GM18498 (cell line): ENCODE measurements around the gene ARHGEF1.
"Not testable (repeated sequence)": the region's sequence is repeated elsewhere in the genome, so short reads cannot be mapped to it uniquely, and the experiment has no call there.

Experiments used
- ATAC-seq: cut with Tn5 transposase; IDR thresholded peaks from one replicate; pipeline ENCODE4 v1.9.1; 2021; ENCODE audit warnings: mild to moderate bottlenecking, moderate library complexity; ENCODE audit not compliant: unreplicated experiment

The ARHGEF1 gene

DNA sequence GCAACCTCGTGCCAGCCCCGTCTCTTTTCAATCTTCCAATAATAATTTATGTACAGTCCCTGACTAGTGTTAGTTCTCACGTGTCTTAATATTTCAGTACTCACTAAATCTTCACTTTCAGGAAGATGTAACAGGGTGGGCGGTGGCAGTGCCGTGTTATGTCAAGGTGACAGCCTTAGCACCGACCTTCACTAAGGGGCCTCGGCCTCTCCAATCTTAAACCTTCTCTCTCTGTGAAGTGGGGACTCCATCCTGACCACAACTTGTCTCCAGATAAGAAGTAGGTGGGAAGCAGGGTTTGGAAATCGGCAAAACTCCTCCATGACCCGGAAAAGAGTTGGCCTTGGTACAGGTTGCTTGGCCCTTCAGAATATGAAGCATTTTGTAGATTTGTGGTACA, 21.1 kb upstream of the ARHGEF1 start:
- no peak for ATAC-seq

DNA sequence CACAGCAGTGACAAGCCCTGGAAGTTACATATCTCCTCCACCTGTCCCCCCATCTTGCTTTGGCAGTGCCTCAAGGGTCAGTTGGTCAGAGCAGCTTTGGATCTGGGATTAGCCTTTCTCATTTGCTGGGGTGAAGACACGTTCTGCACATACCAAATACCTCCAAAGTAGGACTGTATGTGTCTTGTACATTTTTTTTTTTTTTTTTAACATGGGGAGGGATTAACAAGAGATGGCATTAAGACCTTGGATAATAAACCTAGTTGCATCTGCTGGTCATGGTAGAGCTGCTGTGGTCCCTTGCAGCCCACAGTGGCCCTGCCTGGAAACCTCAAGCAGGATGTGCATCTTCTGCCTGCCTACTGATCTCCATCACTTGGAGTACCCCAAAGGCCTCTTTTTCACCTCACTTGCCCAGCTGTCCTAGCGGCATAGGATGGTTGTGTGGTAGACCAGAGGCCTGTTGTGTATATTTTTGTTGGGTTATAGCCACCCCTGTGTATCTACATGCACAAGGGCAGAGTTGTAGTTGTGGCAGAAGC, 20.5 kb upstream of the ARHGEF1 start:
- ATAC-seq: no peak

DNA sequence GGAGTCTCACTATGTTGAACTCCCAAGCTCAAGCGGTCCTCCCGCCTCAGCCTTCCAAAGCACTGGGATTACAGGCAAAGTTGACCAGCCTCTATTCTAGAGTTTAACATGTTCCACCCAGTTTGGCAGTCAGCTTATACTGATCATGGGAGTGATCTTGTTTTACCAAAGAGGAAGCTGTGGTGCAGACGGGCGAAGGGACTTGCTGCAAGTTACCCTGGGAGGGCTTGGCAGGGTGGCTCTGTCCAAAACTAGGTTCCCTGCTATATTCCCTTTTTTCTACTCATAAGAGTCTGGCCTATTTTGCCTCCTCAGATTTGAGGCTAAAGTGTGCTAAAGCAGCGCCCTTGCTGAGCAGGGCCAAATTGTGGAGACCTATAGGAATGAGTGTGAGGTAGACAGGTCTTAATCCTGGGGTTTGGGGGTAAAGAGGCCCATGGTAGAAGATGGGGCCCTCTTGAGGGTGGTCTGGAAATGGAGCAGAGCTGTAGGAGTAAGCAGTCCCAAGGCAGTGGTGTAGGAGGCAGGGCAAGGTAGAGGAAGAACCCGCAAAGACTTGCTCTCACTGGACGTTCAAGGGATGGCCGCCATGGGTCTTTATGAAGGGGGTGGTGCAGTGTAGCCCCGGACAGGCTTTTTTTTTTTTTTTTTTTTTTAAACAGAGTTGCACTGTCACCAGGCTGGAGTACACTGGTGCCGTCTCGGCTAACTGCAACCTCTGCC, 19.6 kb upstream of the ARHGEF1 start:
- no peak for ATAC-seq

DNA sequence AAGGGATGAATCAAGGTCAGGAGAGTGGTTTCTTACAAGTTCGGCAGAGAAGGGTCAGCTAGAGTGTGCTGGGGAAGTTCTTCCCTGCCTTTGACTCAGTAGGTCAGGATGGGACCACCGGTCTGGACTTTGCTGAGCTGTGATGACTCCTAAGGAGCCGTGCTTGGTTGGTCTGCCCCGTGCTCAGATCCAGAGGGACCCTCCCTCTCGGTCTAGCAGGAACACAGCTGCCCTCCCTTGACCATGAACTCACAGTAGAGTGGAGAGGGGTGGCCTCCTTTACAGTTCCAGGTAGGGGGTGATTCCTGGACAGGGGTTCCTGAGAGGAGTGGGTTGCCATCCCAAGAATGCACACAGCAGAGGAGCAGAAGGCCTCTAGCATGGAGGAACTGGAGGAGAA, 18.6 kb upstream of the ARHGEF1 start:
- ATAC-seq: no peak

DNA sequence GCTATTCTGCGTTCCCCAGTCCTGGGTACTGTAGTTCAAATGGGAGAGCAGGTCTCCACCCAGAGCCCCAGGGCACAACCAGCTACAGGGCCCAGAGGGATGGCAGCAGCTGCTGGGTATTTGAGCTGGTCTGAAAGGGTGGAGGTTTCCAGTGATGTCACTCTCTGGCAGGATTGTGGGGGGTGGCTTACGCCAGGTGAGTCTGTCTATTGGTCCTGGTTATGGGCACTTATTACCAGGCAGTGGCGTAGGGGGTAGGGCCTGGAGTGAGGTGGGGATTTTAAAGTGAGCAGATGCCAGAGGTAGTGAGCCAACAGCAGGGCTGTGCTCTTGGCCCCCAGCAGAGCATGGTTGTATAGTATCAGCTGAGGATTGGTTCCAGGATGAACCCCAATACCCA, 16.7 kb upstream of the ARHGEF1 start:
- no peak for ATAC-seq

DNA sequence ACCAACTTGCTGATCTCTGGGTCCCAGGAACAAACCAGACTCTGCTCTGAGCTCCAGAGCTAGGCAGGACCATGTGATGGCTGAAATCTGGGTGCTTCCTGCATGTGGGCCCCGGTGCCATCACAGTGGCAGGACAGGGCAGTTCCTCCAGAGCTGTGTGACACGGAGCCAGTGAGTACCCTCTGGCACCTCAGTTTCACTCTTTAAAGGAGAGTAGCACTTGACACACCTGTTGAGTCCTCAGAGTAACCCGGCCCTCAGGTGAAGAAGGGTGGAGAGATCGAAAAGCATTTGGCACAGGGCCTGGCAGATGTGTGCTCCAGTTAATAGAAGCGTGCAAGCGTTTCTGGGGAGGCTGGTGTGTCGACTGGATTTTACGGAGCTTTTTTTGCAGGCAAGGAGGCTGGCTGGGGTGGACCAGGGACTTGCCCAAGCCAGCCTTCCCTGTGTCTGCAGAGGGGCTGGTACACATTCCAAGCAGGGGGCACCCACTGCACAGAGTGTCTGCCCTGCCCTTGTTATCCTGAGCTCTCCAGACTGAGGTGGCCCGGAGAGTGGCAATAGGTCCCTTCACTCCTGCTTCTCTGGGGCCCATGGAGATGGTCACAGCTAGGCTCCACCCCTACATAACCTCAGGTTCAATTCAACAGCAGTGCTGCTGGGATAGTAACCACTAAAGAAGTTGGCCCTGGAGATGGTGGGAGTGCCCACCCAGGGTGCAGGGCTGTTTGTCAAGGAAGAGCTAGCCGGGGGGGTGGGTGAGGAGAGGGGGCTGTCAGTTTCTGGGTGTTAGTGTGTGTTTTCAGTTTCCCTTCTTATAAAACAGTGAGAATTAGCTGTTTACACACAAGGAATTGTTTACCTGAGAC, 14.6 kb upstream of the ARHGEF1 start:
- no peak for ATAC-seq

GRCh38 chr19:41868989-41869300, 14.0 kb upstream of the ARHGEF1 start:
- no peak for ATAC-seq

DNA sequence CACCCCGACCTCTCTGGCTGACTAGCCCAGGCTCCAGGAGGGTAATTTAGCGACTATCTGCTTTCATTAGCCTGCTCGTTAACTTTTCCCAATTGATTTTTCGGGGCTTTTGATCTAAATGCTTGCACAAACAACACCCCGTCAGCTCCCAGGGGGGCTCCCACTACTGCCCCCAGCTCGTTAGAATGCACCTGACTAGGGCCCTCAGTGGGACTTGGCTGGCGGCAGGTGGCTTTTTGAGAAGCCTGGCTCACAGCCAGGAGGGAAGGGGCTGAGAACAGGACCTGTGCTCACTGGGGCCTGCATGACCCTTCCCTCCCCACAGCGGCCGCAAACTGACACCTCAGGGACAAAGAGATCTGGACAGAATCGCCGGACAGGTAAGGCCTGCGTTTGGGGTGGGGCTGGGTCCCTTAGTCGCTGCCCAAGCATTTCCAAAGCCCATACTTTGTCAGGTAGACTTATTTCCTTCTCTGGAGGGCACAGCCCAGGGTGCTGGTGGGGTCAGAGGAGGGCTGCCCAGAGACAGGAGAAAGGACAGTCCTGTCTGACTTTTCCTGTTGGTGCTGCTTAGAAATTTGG, 13.5 kb upstream of the ARHGEF1 start:
- no peak for ATAC-seq

GRCh38 chr19:41870401-41870873, 12.5 kb upstream of the ARHGEF1 start:
- ATAC-seq: no peak

DNA sequence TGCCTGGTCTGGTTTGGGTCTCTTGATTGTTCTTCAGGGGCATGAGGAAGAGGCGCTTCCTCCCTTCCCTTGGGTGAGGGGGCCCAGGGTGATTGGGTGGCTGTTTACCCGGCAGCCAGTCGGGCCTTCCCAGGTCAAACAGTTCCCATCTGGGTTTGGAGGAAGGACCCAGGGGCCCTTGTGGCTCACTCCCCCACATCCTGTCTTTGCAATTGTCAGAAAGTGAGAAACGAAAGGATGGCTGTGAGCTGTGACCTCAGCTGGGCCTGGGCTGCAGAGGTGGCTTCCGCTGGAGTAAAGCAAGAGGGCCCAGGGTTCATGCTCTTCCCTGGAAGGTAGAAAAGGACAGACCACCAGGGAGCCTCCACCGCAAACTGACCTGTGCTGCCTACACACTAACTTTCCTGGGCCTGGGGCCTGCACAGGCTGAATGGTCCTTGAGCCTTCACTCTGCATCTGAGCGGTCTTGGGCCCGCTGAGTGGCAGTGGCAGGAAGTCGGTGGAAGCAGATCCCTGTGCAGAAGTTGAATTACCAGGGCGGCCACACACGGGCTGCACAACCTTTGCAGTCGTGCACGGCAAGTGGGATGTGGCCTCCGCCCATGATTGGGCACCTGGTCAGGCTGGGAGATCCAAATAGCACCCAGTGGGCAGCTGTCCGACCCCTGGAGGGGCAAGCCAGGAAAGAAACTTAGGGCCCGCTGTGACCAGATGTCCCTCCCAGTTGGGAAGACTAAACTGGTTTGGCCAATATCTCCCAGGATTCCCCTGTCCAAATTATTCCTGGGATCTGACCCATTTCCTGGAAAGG, 11.2 kb upstream of the ARHGEF1 start:
- ATAC-seq: peak; percentile 59

GRCh38 chr19:41872384-41872774, 10.6 kb upstream of the ARHGEF1 start:
- no peak for ATAC-seq

- no peak for ATAC-seq
These were observed 10.0 kb upstream of the ARHGEF1 start for GRCh38 chr19:41872775-41873647.

DNA sequence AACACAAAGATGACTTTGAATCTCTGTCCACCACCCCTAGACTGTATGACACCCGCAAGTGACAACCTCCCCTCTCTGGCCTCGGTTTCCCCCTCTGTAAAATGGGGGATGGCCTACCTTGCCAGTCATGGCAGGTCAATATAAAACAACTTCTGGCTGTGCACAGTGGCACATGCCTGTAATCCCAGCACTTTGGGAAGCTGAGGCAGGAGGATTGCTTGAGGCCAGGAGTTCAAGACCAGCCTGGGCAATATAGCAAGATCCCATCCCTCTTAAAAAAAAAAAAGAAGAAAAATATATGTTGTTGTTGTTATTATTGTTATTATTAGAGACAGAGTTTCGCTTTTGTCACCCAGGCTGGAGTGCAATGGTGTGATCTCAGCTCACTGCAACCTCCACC, 7.0 kb upstream of the ARHGEF1 start:
- ATAC-seq: not testable (repeated sequence)

- peak; percentile 68 for ATAC-seq
These were observed 5.8 kb upstream of the ARHGEF1 start, which contains the start of gene CD79A for GRCh38 chr19:41876847-41877832. Gene CD79A (plus strand): TSS chr19:41877279. CDS start chr19:41877305, 26 bp downstream.

DNA sequence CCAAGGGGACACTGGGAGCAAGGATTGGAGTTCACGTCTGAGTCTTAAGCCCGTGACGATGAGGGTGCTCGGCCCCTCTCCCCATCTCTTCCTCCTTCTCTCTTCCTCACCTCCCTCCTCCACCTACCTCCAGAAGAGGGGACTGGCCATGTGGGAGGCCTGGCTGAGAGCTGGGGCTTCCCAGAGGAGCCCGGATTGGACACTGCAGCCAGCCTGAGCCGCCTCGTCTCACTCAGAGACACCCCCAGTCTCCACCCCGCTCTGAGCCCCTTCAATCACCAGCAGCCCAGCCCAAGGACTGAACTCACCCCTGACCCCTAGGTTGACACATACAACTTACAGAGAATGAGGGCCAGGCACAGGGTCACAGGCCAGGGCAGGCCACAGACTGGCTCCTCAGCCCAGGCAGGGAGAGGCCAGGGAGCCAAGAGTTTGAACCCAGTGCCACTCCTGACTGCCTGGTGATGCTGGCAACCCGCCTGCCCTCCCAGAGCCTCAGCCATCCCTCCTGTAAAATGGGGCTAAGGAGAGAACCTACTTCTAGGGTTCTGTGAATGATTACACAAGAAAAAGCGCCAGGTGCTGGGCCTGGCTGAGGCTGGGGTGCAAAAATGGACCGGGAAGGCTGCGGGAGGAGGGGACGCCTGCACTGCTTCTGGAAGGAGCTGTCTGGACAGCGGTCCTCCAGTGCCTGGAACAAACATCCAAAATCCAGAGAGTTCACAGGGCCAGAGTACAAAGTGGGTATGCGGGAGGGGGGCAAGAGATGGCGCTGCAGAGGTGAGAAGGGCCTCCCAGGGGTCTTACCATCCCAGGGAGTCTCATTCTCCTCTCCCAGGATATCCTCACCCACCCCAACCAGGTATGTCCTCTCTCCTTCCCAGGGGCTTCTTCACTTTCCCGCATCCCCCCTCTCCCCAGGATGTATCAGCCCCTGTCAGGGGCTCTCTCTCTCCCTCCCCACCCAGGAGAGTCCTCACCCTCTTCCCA, 4.8 kb upstream of the ARHGEF1 start:
- no peak for ATAC-seq

- no peak for ATAC-seq
These were observed 3.9 kb upstream of the ARHGEF1 start for GRCh38 chr19:41879080-41879479.

DNA sequence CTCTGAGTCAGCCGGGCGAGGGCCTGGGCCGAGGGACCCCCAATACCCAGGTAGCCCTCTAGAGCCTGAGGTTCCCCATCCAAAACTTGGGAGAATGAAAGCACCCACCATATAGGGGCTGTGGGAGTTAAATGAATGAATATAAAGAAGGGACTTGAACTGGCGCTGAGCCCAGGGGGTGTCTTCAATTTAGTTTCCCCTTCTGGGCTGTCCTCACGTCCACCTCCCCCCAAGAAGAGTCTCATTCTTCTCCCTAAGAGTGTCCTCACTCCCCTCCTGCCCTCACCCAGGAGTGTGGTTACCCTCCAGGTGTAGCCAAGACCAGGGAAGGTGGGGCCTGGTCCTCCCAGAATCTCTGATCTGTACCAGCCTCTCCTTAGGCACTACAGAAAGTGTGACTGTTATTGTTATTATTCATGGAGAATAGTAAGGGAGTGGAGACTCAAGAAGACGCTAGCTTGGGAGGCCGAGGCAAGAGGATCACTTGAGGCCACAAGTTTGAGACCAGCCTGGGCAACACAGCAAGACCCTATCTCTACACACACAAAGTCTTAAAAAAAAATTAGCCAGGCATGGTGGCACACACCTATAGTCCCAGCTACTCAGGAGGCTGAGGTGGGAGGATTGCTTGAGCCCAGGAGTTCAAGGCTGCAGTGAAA, 3.2 kb upstream of the ARHGEF1 start:
- ATAC-seq: no peak
